Left ventricle myocardium inferior (tissue), 1 donor: ENCODE measurements around the gene STRADA. TPM values are rescaled to one million over a fixed set of nuclear protein-coding genes. Genes with fewer than 3 reads are reported as not detected.

Source experiments
- DNase-seq: peaks from one replicate; pipeline ENCODE4 v3.0.0-alpha.2; 2020
- H3K27ac ChIP-seq: fragments of 200-600 bp; replicated peaks from 2 replicates; pipeline ENCODE4 v1.8.0; 2021
- H3K27me3 ChIP-seq: fragments of 200-600 bp; 2 replicates; pipeline ENCODE4 v1.8.0; 2021; ENCODE audit warnings: low read depth
- H3K36me3 ChIP-seq: fragments of 200-600 bp; 2 replicates; pipeline ENCODE4 v1.8.0; 2021
- H3K4me1 ChIP-seq: fragments of 200-600 bp; 2 replicates; pipeline ENCODE4 v1.8.0; 2021
- H3K4me3 ChIP-seq: fragments of 200-600 bp; 2 replicates; pipeline ENCODE4 v1.8.0; 2021; ENCODE audit warnings: mild to moderate bottlenecking, moderate library complexity
- H3K9me3 ChIP-seq: fragments of 200-600 bp; replicated peaks from 2 replicates; pipeline ENCODE4 v1.8.0; 2021
- CTCF ChIP-seq: fragments of 200-600 bp; IDR thresholded peaks from 2 replicates; pipeline ENCODE4 v1.8.0; 2021; ENCODE audit warnings: antibody characterized with exemption, mild to moderate bottlenecking, borderline replicate concordance
- intact Hi-C: fragments of 100-400 bp; cut with micrococcal nuclease; formaldehyde crosslinking; loops from one replicate; pipeline ENCODE4 v1.11.0; 2022
- total RNA-seq: library from RNA; stranded (reverse); fragmentation: NEBNext Ultra II Directional; extraction: Animal tissue kit (Norgen Biotek cat#: 25700); gene quantifications from one replicate; pipeline ENCODE4 v1.2.1, GENCODE V29; 2021
- donor health status: DM: no; HTN: yes; CAD: no; lungs with severe emphysema.

The STRADA gene
- total RNA-seq, 1 donor from 2014 or later, result 14.6 TPM

GRCh38 chr17:63672856-63673255 lies 68.7 kb downstream of the STRADA start:
- Histone ChIP-seq H3K27me3 (no peaks in the 10 kb centered on the region), H3K27ac (no peak overlapping the region), H3K4me1 (peaks cover 50% of the 10 kb centered on the region), H3K9me3 (no peaks in the 10 kb centered on the region), H3K4me3 (no peak overlapping the region), H3K36me3 (peaks cover 58% of the 10 kb centered on the region)
- intact Hi-C loops, result no loop called here
- no peak for DNase-seq
- no peak for TF ChIP-seq CTCF

- intact Hi-C loops, result no loop called here
- peak overlapping the region; percentile 69 for H3K27ac ChIP-seq
These were observed 75.9 kb downstream of the STRADA start for GRCh38 chr17:63665527-63666214.

GRCh38 chr17:63659850-63660249 lies 81.7 kb downstream of the STRADA start:
- Histone ChIP-seq H3K27ac (no peak overlapping the region), H3K9me3 (no peaks in the 10 kb centered on the region), H3K27me3 (no peaks in the 10 kb centered on the region), H3K4me1 (peaks cover 5% of the 10 kb centered on the region), H3K36me3 (peaks cover 71% of the 10 kb centered on the region), H3K4me3 (no peak overlapping the region)
- intact Hi-C loops, result no loop called here
- TF ChIP-seq CTCF, result no peak
- no peak for DNase-seq

More at GRCh38 chr17:63665527-63666214, 75.9 kb downstream of the STRADA start:
- no peak overlapping the region for H3K4me3 ChIP-seq
- H3K9me3 ChIP-seq, result no peaks in the 10 kb centered on the region
- peaks cover 23% of the 10 kb centered on the region for H3K4me1 ChIP-seq
- peaks cover 77% of the 10 kb centered on the region for H3K36me3 ChIP-seq
- H3K27me3 ChIP-seq, result no peaks in the 10 kb centered on the region
- no peak for TF ChIP-seq CTCF
- DNase-seq, result no peak

- TF ChIP-seq CTCF, result no peak
- H3K36me3 ChIP-seq, result peaks cover 82% of the 10 kb centered on the region
- DNase-seq, result no peak
- H3K4me1 ChIP-seq, result no peaks in the 10 kb centered on the region
- H3K9me3 ChIP-seq, result no peaks in the 10 kb centered on the region
- no peaks in the 10 kb centered on the region for H3K27me3 ChIP-seq
- no peak overlapping the region for H3K27ac ChIP-seq
- no peak overlapping the region for H3K4me3 ChIP-seq
- intact Hi-C loops, result no loop called here
These were observed 83.2 kb downstream of the STRADA start for GRCh38 chr17:63658366-63658765.

- Histone ChIP-seq H3K27me3 (no peaks in the 10 kb centered on the region), H3K4me1 (peaks cover under 1% of the 10 kb centered on the region), H3K27ac (no peak overlapping the region), H3K9me3 (no peaks in the 10 kb centered on the region), H3K4me3 (no peak overlapping the region), H3K36me3 (peaks cover 82% of the 10 kb centered on the region)
- no peak for DNase-seq
- intact Hi-C loops, result no loop called here
- TF ChIP-seq CTCF, result no peak
These were observed 83.8 kb downstream of the STRADA start for GRCh38 chr17:63657786-63658185.
